Measurements from ENCODE around the gene SOX4. TPM values are rescaled to one million over a fixed set of nuclear protein-coding genes. Genes with fewer than 3 reads are reported as not detected.

Gene SOX4
- total RNA-seq, 4 donors from 2014 or later, result 3.5 to 9.3 (median 4.6) TPM

DNA sequence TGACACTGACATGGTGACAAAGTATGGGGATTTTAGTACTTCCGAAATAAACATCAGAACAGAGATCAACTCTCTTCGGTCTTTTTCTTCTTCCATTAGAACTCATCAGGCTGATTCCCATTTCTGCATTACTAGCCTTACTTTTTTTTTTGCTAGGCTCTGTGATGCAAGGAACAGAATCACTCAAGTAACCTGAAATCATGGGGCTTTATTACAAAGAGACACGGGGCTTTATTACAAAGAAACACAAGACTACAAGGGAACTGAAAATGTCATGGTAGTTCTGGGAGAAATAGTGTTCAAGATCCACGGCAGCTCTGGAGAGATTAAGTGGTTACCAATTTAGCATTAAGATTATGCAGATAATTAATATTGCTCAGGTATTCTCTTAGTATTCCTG lies 11.6 kb downstream of the SOX4 start:
- TF ChIP-seq POLR2A (IDR thresholded peaks at IDR 0.05), result no peak
- TF ChIP-seq, protein P1, sequence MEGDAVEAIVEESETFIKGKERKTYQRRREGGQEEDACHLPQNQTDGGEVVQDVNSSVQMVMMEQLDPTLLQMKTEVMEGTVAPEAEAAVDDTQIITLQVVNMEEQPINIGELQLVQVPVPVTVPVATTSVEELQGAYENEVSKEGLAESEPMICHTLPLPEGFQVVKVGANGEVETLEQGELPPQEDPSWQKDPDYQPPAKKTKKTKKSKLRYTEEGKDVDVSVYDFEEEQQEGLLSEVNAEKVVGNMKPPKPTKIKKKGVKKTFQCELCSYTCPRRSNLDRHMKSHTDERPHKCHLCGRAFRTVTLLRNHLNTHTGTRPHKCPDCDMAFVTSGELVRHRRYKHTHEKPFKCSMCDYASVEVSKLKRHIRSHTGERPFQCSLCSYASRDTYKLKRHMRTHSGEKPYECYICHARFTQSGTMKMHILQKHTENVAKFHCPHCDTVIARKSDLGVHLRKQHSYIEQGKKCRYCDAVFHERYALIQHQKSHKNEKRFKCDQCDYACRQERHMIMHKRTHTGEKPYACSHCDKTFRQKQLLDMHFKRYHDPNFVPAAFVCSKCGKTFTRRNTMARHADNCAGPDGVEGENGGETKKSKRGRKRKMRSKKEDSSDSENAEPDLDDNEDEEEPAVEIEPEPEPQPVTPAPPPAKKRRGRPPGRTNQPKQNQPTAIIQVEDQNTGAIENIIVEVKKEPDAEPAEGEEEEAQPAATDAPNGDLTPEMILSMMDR (IDR thresholded peaks at IDR 0.05), result no peak
- no peak for DNase-seq
- WGBS, 2 donors, result 89 to 91% methylated on average over 4 of the region's 4 CpGs
- Histone ChIP-seq H3K27me3 (no peaks in the 10 kb centered on the region), H3K27ac (no peak overlapping the region), H3K36me3 (no peaks in the 10 kb centered on the region), H3K9me3 (no peaks in the 10 kb centered on the region), H3K4me3 (no peak overlapping the region), H3K4me1 (no peaks in the 10 kb centered on the region)
- intact Hi-C loops (cut with DNase I), result no loop called here

DNA sequence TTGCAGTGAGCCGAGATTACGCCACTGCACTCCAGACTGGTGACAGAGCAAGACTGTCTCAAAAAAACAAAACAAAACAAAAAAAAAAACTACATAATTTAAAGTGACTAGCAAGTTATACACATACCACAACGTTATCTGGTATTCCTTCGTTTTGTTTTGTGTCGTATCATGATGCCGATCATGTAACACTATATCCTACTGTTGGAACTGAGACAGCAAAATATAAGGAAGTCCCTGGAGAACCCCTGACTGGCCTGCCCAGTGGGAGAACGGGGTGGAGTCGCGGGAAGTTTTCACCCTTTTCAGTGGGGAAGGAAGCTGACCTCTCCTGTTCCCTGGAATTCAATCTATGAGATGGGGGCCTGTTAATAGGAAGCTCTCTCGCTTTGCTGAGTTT lies 15.1 kb downstream of the SOX4 start:
- DNase-seq, result no peak
- Histone ChIP-seq H3K27ac (no peak overlapping the region), H3K4me1 (no peaks in the 10 kb centered on the region), H3K9me3 (no peaks in the 10 kb centered on the region), H3K36me3 (no peaks in the 10 kb centered on the region), H3K4me3 (no peak overlapping the region), H3K27me3 (no peaks in the 10 kb centered on the region)
- TF ChIP-seq, protein P1 (IDR thresholded peaks at IDR 0.05), result no peak
- no peak for TF ChIP-seq POLR2A (IDR thresholded peaks at IDR 0.05)
- 83 to 92% methylated on average over 10 of the region's 10 CpGs for WGBS, 2 donors
- intact Hi-C loops (cut with DNase I), result no loop called here

DNA sequence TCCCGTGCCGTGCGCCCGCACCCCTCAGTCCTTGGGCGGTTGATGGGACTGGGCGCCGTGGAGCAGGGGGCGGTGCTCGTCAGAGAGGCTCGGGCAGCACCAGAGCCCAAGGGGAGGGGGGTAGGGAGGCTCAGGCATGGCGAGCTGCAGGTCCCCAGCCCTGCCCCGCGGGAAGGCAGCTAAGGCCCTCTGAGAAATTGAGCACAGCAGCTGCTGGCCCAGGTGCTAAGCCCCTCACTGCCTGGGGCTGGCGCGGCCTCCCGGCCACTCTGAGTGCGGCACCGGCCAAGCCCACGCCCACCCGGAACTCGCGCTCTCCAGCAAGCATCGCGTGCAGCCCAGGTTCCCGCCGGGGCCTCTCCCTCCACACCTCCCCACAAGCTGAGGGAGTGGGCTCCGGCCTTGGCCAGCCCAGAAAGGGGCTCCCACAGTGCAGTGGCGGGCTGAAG lies 16.4 kb downstream of the SOX4 start:
- Histone ChIP-seq H3K27me3 (no peaks in the 10 kb centered on the region), H3K4me1 (no peaks in the 10 kb centered on the region), H3K9me3 (no peaks in the 10 kb centered on the region), H3K4me3 (no peak overlapping the region), H3K36me3 (no peaks in the 10 kb centered on the region), H3K27ac (no peak overlapping the region)
- TF ChIP-seq, protein P1 (IDR thresholded peaks at IDR 0.05), result no peak
- no peak for TF ChIP-seq POLR2A (IDR thresholded peaks at IDR 0.05)
- WGBS, 2 donors, result no CpG with 5 or more reads among the region's 28 CpGs
- no peak for DNase-seq
- intact Hi-C loops (cut with DNase I), result no loop called here

DNA sequence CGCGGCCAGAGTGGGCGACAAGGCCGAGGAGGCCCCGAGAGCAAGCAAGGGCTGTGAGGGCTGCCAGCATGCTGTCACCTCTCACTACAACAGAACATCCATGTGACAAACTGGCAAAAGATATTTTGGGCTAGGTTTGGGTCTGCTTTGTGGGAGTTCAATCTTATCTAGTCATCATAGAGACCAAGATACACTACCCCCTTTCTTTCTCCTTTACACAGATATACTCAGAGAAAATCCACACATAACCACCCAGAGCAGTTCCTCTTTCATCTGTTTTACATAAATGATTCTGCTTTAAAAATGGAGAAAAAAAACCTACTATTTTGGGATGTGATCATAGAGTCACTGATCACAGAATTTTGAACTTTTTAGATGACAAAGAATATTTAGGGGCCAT lies 16.8 kb downstream of the SOX4 start:
- no peak overlapping the region for H3K4me3 ChIP-seq
- no peaks in the 10 kb centered on the region for H3K9me3 ChIP-seq
- no peak for TF ChIP-seq POLR2A (IDR thresholded peaks at IDR 0.05)
- TF ChIP-seq, protein P1 (IDR thresholded peaks at IDR 0.05), result no peak
- DNase-seq, result no peak
- intact Hi-C loops (cut with DNase I), result no loop called here
- H3K27ac ChIP-seq, result no peak overlapping the region
- no peaks in the 10 kb centered on the region for H3K27me3 ChIP-seq
- no peaks in the 10 kb centered on the region for H3K36me3 ChIP-seq
- H3K4me1 ChIP-seq, result no peaks in the 10 kb centered on the region
- WGBS, 2 donors, result 83% methylated on average over 2 of the region's 5 CpGs; no CpG with 5 or more reads in 1 of the 2 donors

DNA sequence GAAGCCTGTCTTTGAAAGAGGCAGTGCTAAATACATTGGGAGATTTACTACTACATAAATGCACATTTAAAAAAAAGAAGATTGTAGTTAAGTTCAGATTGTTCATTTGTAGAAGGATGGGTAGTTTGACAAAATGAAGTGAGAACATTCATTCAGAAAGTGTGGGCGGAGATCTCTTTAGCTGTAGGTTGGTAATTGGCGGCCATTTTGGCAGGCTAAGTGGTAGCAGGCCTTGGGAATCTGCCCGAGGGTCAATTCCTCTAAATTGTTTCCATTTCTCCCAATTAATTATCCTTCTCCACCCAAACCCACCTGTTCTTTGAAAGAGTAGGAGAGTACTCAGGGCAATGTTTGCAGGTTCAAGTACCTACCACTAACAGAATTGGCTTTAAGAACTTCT lies 17.9 kb downstream of the SOX4 start:
- Histone ChIP-seq H3K36me3 (no peaks in the 10 kb centered on the region), H3K4me1 (no peaks in the 10 kb centered on the region), H3K9me3 (no peaks in the 10 kb centered on the region), H3K4me3 (no peak overlapping the region), H3K27ac (no peak overlapping the region), H3K27me3 (no peaks in the 10 kb centered on the region)
- TF ChIP-seq, protein P1 (IDR thresholded peaks at IDR 0.05), result no peak
- TF ChIP-seq POLR2A (IDR thresholded peaks at IDR 0.05), result no peak
- intact Hi-C loops (cut with DNase I), result no loop called here
- no peak for DNase-seq
- WGBS, 2 donors, result 91 to 95% methylated on average over 3 of the region's 3 CpGs
